Measurements from ENCODE around the gene RFFL.
A peak's percentile ranks its signal among the peaks of the same experiment; 100 is the strongest.

Gene RFFL

DNA sequence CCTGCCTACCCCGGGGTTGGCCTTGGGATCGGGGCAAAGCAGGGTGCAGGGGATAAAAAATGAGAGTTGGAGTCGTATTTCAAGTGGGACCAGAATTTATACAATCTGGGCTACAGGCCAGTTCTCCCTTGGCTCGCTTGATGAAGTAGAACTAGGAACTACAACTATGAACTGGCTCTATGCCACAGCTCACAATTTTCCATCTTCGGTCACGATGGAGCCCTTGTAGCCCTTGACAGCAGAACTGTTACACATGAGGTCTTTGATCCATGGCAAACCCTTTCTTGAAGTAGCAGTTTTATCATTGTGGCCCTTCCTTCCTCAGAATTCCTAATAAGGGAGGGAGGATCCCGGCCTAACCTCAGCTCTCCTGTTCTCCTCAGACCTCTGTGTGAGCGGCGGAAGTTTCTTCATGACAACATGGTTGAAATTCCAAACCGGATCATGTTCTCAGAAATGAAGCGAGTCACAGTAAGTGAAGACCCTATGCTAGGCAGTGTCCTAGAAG, 66.1 kb downstream of the RFFL start:
- Histone ChIP-seq H4K20me1 (ENCODE audit: insufficient read depth) (no peaks in the 10 kb centered on the region), H3K4me2 (no peak overlapping the region), H3K9ac (no peak overlapping the region), H3K27ac (no peak overlapping the region), H3K79me2 (ENCODE audit: insufficient read depth, low read depth) (no peaks in the 10 kb centered on the region), H3K4me1 (ENCODE audit: low read depth, poor library complexity, severe bottlenecking) (peaks cover 52% of the 10 kb centered on the region), H3K4me3 (IDR thresholded peaks at IDR 0.05; ENCODE audit: insufficient read depth, low read depth, low read length) (no peak overlapping the region), H2AFZ (ENCODE audit: low read depth) (no peak overlapping the region), H3K36me3 (ENCODE audit: insufficient read depth) (no peaks in the 10 kb centered on the region), H3K27me3 (ENCODE audit: insufficient read depth, low read depth) (no peaks in the 10 kb centered on the region)
- TF ChIP-seq, protein P1, sequence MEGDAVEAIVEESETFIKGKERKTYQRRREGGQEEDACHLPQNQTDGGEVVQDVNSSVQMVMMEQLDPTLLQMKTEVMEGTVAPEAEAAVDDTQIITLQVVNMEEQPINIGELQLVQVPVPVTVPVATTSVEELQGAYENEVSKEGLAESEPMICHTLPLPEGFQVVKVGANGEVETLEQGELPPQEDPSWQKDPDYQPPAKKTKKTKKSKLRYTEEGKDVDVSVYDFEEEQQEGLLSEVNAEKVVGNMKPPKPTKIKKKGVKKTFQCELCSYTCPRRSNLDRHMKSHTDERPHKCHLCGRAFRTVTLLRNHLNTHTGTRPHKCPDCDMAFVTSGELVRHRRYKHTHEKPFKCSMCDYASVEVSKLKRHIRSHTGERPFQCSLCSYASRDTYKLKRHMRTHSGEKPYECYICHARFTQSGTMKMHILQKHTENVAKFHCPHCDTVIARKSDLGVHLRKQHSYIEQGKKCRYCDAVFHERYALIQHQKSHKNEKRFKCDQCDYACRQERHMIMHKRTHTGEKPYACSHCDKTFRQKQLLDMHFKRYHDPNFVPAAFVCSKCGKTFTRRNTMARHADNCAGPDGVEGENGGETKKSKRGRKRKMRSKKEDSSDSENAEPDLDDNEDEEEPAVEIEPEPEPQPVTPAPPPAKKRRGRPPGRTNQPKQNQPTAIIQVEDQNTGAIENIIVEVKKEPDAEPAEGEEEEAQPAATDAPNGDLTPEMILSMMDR (conservative IDR thresholded peaks at IDR 0.05; ENCODE audit: low read depth, low read length) = no peak

DNA sequence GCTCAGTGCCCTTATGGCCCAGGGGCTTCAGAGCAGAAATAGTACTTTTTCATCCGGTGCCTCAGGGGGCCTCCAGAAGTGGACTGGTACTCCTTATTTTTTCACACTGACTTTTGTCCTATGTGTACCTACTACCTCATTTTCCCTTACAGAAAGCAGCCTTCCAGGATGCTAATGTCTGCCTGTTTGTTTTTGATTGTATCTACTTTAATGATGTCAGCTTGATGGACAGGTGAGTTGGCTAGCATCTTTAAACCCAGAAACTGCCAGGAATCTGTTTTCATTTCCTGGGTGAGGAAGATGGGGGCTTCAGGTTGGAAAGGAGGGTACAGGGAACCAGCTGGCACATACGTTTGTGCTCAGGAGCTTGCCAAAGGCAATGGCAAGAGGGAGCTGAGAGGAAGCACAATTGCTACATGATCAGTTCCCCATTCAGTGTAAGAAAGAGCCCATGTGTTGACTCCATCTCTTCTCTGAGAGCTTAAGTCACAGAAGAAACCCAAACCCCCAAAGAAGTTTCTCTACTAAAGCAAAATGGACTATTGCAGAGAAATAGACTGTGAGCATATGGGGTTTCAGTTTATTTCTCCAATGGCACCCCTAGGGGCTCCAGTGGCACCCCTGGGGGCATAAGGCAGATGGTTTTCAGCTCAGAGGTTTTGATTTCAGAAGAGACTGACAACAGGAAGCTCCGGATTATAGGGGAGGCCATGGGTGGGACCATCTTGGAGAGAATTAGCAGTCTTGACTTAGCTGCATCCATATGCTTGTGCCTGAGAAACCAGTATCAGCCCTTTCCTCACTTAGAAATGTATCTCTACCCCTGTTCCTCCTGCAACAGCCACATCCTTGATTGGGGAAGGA, 66.9 kb downstream of the RFFL start:
- H2AFZ ChIP-seq (ENCODE audit: low read depth) = no peak overlapping the region
- H3K27me3 ChIP-seq (ENCODE audit: insufficient read depth, low read depth) = no peaks in the 10 kb centered on the region
- no peaks in the 10 kb centered on the region for H3K36me3 ChIP-seq (ENCODE audit: insufficient read depth)
- no peaks in the 10 kb centered on the region for H3K79me2 ChIP-seq (ENCODE audit: insufficient read depth, low read depth)
- no peak overlapping the region for H3K4me2 ChIP-seq
- no peaks in the 10 kb centered on the region for H4K20me1 ChIP-seq (ENCODE audit: insufficient read depth)
- TF ChIP-seq, protein P1 (conservative IDR thresholded peaks at IDR 0.05; ENCODE audit: low read depth, low read length) = no peak
- peaks cover 59% of the 10 kb centered on the region for H3K4me1 ChIP-seq (ENCODE audit: low read depth, poor library complexity, severe bottlenecking)
- no peak overlapping the region for H3K4me3 ChIP-seq (IDR thresholded peaks at IDR 0.05; ENCODE audit: insufficient read depth, low read depth, low read length)
- H3K9ac ChIP-seq = no peak overlapping the region
- no peak overlapping the region for H3K27ac ChIP-seq

DNA sequence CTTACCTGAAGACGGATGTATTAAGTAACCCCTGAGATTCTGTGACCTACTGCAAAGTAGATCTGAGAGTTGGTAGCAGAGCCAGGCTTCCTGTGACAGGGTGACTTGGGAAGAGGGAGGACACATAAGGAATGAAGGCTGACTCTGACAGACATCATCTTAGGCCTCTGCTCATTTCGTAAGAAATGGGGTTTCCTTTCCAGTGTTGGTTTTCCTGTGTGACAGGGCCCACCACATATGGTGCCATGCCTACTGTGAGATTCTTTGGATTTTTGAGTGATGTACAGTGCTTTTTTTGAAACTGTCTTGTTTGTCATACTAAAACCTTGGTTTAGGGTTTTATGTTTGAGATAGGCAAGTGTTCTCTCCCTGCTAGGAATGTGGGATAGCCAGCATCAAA, 70.5 kb downstream of the RFFL start:
- Histone ChIP-seq H3K79me2 (ENCODE audit: insufficient read depth, low read depth) (no peaks in the 10 kb centered on the region), H3K4me1 (ENCODE audit: low read depth, poor library complexity, severe bottlenecking) (peaks cover 80% of the 10 kb centered on the region), H3K36me3 (ENCODE audit: insufficient read depth) (peaks cover 7% of the 10 kb centered on the region; the same call in 1 of the 2 replicates), H4K20me1 (ENCODE audit: insufficient read depth) (no peaks in the 10 kb centered on the region), H3K4me3 (IDR thresholded peaks at IDR 0.05; ENCODE audit: insufficient read depth, low read depth, low read length) (no peak overlapping the region), H3K9ac (no peak overlapping the region), H3K27ac (peak overlapping the region; percentile 93; the same call in 1 of the 2 replicates), H2AFZ (ENCODE audit: low read depth) (no peak overlapping the region), H3K4me2 (peak overlapping the region; percentile 86; the same call in 1 of the 2 replicates), H3K27me3 (ENCODE audit: insufficient read depth, low read depth) (no peaks in the 10 kb centered on the region)
- TF ChIP-seq, protein P1 (conservative IDR thresholded peaks at IDR 0.05; ENCODE audit: low read depth, low read length) = no peak

DNA sequence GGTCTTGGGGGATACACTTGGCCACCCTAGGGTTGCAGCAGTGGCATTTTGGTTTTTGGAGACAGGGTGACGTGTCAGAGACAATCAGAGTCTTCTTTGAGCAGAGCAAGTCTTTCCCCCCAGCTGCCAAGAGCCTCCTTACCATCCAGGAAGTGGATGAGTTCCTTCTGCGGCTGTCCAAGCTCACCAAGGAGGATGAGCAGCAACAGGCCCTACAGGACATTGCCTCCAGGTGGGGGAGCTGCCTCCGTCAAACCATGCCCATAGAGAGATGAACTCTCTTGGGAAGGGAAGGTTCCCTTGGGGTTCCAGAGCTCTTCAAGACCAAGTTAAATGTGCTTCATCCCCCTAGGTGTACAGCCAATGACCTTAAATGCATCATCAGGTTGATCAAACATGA, 71.9 kb downstream of the RFFL start:
- Histone ChIP-seq H3K4me3 (IDR thresholded peaks at IDR 0.05; ENCODE audit: insufficient read depth, low read depth, low read length) (no peak overlapping the region), H3K9ac (peak overlapping the region; percentile 16; the same call in 1 of the 2 replicates), H4K20me1 (ENCODE audit: insufficient read depth) (no peaks in the 10 kb centered on the region)

More for the DNA sequence above, 71.9 kb downstream of the RFFL start:
- no peaks in the 10 kb centered on the region for H3K79me2 ChIP-seq (ENCODE audit: insufficient read depth, low read depth)
- no peak overlapping the region; the same call in 1 of the 2 replicates for H2AFZ ChIP-seq (ENCODE audit: low read depth)
- peaks cover 7% of the 10 kb centered on the region; the same call in 1 of the 2 replicates for H3K36me3 ChIP-seq (ENCODE audit: insufficient read depth)
- TF ChIP-seq, protein P1 (conservative IDR thresholded peaks at IDR 0.05; ENCODE audit: low read depth, low read length) = no peak
- peak overlapping the region; percentile 93 for H3K27ac ChIP-seq
- H3K4me2 ChIP-seq = peak overlapping the region; percentile 86
- H3K4me1 ChIP-seq (ENCODE audit: low read depth, poor library complexity, severe bottlenecking) = peaks cover 78% of the 10 kb centered on the region
- no peaks in the 10 kb centered on the region for H3K27me3 ChIP-seq (ENCODE audit: insufficient read depth, low read depth)
